HepG2 (cell line): Measurements from ENCODE around the gene PRAMEF12. TPM values are rescaled to one million over a fixed set of nuclear protein-coding genes. Genes with fewer than 3 reads are reported as not detected.

Experiments used
- AGO2 ChIP-seq: fragments of 200-400 bp; formaldehyde crosslinking; optimal IDR thresholded peaks from 2 replicates; pipeline ENCODE3; 2017; ENCODE audit warnings: mild to moderate bottlenecking, low read depth, low read length, moderate library complexity
- ARID5B ChIP-seq: IDR thresholded peaks from 2 replicates; pipeline ENCODE4 v1.4.0; 2020; ENCODE audit warnings: mild to moderate bottlenecking, missing genetic modification reagents
- CREBL2 ChIP-seq: sonication (generic); formaldehyde crosslinking; IDR thresholded peaks from 2 replicates; pipeline ENCODE4 v1.8.1; 2023; ENCODE audit warnings: missing genetic modification reagents, mild to moderate bottlenecking, borderline replicate concordance
- CTCF ChIP-seq: sonication (generic); formaldehyde crosslinking; IDR thresholded peaks from 2 replicates; pipeline ENCODE4 v1.5.0; 2020; ENCODE audit warnings: mild to moderate bottlenecking, missing genetic modification reagents, moderate library complexity
- ELK4 ChIP-seq: sonication (generic); formaldehyde crosslinking; IDR thresholded peaks from 2 replicates; pipeline ENCODE4 v1.9.0; 2021; ENCODE audit warnings: missing genetic modification reagents, borderline replicate concordance
- GABPB1 ChIP-seq: IDR thresholded peaks from 2 replicates; pipeline ENCODE4 v1.6.1; 2016; ENCODE audit warnings: mild to moderate bottlenecking, missing genetic modification reagents, moderate library complexity, missing compliant biosample characterization
- HOXA5 ChIP-seq: sonication (generic); formaldehyde crosslinking; IDR thresholded peaks from 2 replicates; pipeline ENCODE4 v1.4.0; 2020; ENCODE audit warnings: missing genetic modification reagents
- IKZF5 ChIP-seq: IDR thresholded peaks from 2 replicates; pipeline ENCODE4 v1.6.1; 2018; ENCODE audit warnings: missing genetic modification reagents, mild to moderate bottlenecking, missing compliant biosample characterization
- NBN ChIP-seq: fragments of 450-650 bp; conservative IDR thresholded peaks from 2 replicates; pipeline ENCODE4 v1.6.1; 2017
- PCBP2 ChIP-seq: fragments of 200-400 bp; formaldehyde crosslinking; optimal IDR thresholded peaks from 2 replicates; pipeline ENCODE3; 2018; ENCODE audit warnings: low read length, low read depth; ENCODE audit not compliant: poor library complexity, severe bottlenecking
- SOX13 ChIP-seq, 3 experiments: fragments of 450-650 bp in 1 of 3; sonication (generic) in 1 of 3; formaldehyde crosslinking in 1 of 3; IDR thresholded peaks in 2 of 3; conservative IDR thresholded peaks in 1 of 3; 2 replicates each; pipeline versions ENCODE4 v1.5.0 to v1.6.1; 2016 to 2020; ENCODE audit warnings: antibody characterized with exemption in 1 of 3, mild to moderate bottlenecking in 1 of 3, missing compliant biosample characterization in 1 of 3, missing genetic modification reagents in 1 of 3, moderate library complexity in 1 of 3
- TFAP4 ChIP-seq: sonication (generic); IDR thresholded peaks from 2 replicates; pipeline ENCODE4 v1.6.1; 2016; ENCODE audit warnings: low read depth, borderline replicate concordance
- ZBTB39 ChIP-seq: sonication (generic); formaldehyde crosslinking; IDR thresholded peaks from 2 replicates; pipeline ENCODE4 v1.5.0; 2020; ENCODE audit warnings: missing genetic modification reagents
- ZNF10 ChIP-seq: sonication (generic); formaldehyde crosslinking; IDR thresholded peaks from 2 replicates; pipeline ENCODE4 v1.4.0; 2020; ENCODE audit warnings: mild to moderate bottlenecking, low read depth, missing genetic modification reagents, borderline replicate concordance
- ZNF136 ChIP-seq: sonication (generic); formaldehyde crosslinking; IDR thresholded peaks from 2 replicates; pipeline ENCODE4 v1.8.1; 2022; ENCODE audit warnings: low read depth, mild to moderate bottlenecking, moderate library complexity, missing genetic modification reagents
- polyA plus RNA-seq, 8 experiments: library from polyadenylated mRNA; depleted of rRNA in 3 of 8; stranded (reverse) in 7 of 8; unstranded in 1 of 8; fragments of >200 nt; fragmentation: Illumina TruSeq in 4 of 8; extraction: Trizol in 4 of 8; gene quantifications; 2 replicates each; pipeline versions ENCODE4 v1.2.1 to v1.2.3, GENCODE V29; 2011 to 2016; ENCODE audit warnings: low read depth in 4 of 8, missing spikeins in 1 of 8, mixed read lengths in 1 of 8; ENCODE audit not compliant: insufficient read depth in 1 of 8
- total RNA-seq, 5 experiments: library from RNA; depleted of rRNA; stranded (reverse); fragments of >200 nt; fragmentation: Illumina TruSeq; extraction: Trizol; gene quantifications; 2 replicates each; pipeline ENCODE4 v1.2.3, GENCODE V29; 2016; ENCODE audit warnings: low read depth in 1 of 5

Gene PRAMEF12
- total and polyA plus RNA-seq, 2 of the 13 experiments (the other 11 are each of a cell fraction or from before 2014, with no cell fraction given) = not detected

GRCh38 chr1:12809933-12810332 lies 36.4 kb downstream of the PRAMEF12 start (continued):
- TF ChIP-seq ZNF10 (no peak), ARID5B (CRISPR knock-in tag) (no peak), CTCF (CRISPR knock-in tag) (no peak), IKZF5 (CRISPR knock-in tag) (no peak), SOX13 (IDR thresholded peaks at IDR 0.05) (no peak), SOX13 (CRISPR knock-in tag; conservative IDR thresholded peaks at IDR 0.05 in 1 of 2, IDR thresholded peaks at IDR 0.05 in 1 of 2) (no peak), ELK4 (CRISPR knock-in tag) (no peak), ZNF136 (no peak), GABPB1 (CRISPR knock-in tag) (no peak), AGO2 (no peak), PCBP2 (no peak), TFAP4 (no peak), NBN (no peak), ZBTB39 (CRISPR knock-in tag) (no peak), HOXA5 (CRISPR knock-in tag) (no peak), CREBL2 (CRISPR knock-in tag) (no peak)
